Stomach smooth muscle (tissue), 2 donors: ENCODE data around the gene MIB2.

Source experiments
- H3K27ac ChIP-seq: one replicate; pipeline ENCODE4 v1.7.0; 2013; ENCODE audit warnings: mild to moderate bottlenecking, low read length, inconsistent platforms
- H3K27me3 ChIP-seq, 2 donors: one replicate each; pipeline ENCODE4 v1.7.0; 2013; ENCODE audit warnings: low read length in 2 of 2; ENCODE audit not compliant: insufficient read depth in 2 of 2, control insufficient read depth in 1 of 2
- H3K36me3 ChIP-seq, 2 donors: one replicate each; pipeline ENCODE4 v1.7.0; 2013; ENCODE audit warnings: low read length in 2 of 2; ENCODE audit not compliant: control insufficient read depth in 2 of 2, insufficient read depth in 2 of 2
- H3K4me1 ChIP-seq: one replicate; pipeline ENCODE4 v1.7.0; 2013; ENCODE audit warnings: low read length; ENCODE audit not compliant: control insufficient read depth, insufficient read depth
- H3K4me3 ChIP-seq, 2 donors: one replicate each; pipeline ENCODE4 v1.7.0; 2013; ENCODE audit warnings: low read length in 2 of 2
- H3K9ac ChIP-seq, 2 donors: one replicate each; pipeline ENCODE4 v1.7.0; 2013; ENCODE audit warnings: low read length in 2 of 2, mild to moderate bottlenecking in 1 of 2
- H3K9me3 ChIP-seq, 2 donors: one replicate each; pipeline ENCODE4 v1.7.0; 2013; ENCODE audit warnings: low read length in 2 of 2; ENCODE audit not compliant: control insufficient read depth in 2 of 2
- donor health status: healthy.
- donor health status: Pancreatic carcinoma.

Gene MIB2

DNA sequence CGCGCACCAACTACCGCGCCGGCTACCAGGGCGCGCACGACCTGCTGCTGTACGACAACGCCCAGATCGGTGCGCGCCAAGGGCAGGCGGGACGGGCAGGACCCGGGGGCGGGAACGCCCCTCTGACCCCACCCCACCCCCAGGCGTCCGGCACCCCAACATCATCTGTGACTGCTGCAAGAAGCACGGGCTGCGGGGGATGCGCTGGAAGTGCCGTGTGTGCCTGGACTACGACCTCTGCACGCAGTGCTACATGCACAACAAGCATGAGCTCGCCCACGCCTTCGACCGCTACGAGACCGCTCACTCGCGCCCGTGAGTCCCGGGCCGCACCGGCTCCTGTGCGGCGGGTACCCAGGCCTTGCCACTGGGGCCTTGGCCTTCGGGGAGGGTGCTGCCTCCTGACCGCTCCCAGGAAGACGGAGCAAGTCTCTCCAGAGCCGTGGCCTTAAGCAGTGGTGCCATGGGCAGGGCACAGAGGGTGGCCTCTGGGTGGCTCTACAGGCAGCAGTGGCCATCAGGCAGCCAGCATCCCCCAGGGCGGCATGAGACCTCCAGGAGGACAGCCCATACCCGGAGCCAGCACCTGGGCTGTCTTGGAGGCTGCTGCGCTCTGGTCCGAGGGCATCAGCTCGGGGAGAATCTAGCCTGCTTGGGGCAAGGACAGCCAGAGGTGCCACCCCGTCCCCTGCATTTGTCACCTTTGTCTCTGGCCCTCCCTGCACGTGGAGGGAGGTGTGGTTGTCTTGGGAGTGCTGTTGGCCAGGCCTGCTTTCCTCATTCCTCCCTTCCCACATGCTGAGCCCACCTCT lies 8.5 kb downstream of the MIB2 start:
- H3K4me3 ChIP-seq: no peak overlapping the region
- no peaks in the 10 kb centered on the region for H3K9me3 ChIP-seq
- H3K27me3 ChIP-seq: no peaks in the 10 kb centered on the region
- no peak overlapping the region for H3K27ac ChIP-seq
- H3K4me1 ChIP-seq: no peaks in the 10 kb centered on the region
- H3K36me3 ChIP-seq: peaks cover 3 to 4% of the 10 kb centered on the region in 2 donors
- H3K9ac ChIP-seq: no peak overlapping the region

DNA sequence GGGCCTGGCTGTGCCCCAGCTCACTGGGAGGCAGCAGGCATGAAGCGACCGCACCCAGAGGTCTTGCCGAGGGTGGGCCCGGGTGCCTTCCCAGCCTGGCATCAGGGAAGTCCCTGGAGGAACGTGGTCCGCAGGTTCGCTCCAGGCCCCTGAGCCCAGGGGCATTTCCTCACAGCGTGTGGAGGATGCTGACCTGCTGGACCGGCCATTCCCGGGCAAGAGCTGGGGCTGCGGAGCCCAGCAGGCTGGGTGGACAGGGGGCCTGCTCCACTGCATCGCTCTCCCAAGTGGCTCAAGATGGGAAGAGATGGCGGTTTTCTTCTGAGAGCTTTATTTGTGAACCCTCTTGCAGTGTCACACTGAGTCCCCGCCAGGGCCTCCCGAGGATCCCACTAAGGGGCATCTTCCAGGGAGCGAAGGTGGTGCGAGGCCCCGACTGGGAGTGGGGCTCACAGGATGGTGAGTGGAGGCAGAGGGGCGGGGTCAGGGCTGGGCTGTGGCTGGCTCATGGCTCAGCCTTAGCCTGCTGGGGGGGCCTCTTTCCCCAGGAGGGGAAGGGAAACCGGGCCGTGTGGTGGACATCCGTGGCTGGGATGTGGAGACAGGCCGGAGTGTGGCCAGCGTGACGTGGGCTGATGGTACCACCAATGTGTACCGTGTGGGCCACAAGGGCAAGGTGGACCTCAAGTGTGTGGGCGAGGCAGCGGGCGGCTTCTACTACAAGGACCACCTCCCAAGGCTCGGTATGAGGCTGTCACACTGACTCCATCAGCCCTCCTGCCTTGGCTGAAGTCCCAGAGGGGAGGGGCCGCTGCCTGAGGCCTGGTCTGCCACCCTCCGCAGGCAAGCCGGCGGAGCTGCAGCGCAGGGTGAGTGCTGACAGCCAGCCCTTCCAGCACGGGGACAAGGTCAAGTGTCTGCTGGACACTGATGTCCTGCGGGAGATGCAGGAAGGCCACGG lies 9.4 kb downstream of the MIB2 start:
- H3K27ac ChIP-seq: no peak overlapping the region
- H3K9me3 ChIP-seq: no peaks in the 10 kb centered on the region
- H3K9ac ChIP-seq: no peak overlapping the region
- no peak overlapping the region for H3K4me3 ChIP-seq
- peaks cover 3 to 4% of the 10 kb centered on the region in 2 donors for H3K36me3 ChIP-seq
- peaks cover 0 to 5% of the 10 kb centered on the region in 2 donors for H3K27me3 ChIP-seq
- H3K4me1 ChIP-seq: no peaks in the 10 kb centered on the region

DNA sequence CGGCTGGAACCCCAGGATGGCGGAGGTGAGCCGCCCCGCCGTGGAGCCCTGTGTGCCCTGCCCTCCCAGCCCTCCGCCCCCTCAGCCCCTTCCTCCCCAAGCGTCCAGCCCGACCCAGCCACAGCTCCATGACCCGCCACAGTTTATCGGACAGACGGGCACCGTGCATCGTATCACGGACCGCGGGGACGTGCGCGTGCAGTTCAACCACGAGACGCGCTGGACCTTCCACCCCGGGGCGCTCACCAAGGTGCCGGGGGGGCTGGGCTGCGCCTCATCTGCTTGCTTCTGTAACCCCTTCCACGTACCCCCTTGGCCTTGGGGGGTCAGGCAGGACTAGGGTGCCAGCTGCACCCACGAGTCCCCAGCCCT lies 10.1 kb downstream of the MIB2 start:
- no peak overlapping the region for H3K9ac ChIP-seq
- no peak overlapping the region for H3K27ac ChIP-seq
- H3K9me3 ChIP-seq: no peaks in the 10 kb centered on the region
- no peaks in the 10 kb centered on the region for H3K4me1 ChIP-seq
- peaks cover 0 to 7% of the 10 kb centered on the region in 2 donors for H3K27me3 ChIP-seq
- H3K4me3 ChIP-seq: no peak overlapping the region
- peaks cover 3 to 4% of the 10 kb centered on the region in 2 donors for H3K36me3 ChIP-seq

DNA sequence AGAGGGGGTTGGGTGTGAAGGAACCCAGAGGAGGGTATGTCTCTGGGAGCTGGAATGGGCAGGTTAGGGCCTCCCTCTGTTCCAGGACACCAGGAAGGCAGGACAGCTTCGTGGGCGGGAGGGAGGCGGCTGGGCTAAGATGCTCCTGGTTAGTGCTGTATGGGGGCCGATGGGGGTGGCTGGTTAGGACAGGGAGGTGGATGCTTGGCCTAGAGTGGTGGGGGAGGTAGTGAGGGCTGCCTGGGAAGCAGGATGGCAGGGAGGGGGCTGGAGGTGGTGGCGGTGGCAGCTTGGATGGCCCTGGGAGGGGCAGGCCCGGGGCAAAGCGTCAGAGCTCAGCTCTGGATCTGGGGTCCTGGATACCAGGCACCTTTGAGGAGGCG lies 10.5 kb downstream of the MIB2 start:
- H3K4me3 ChIP-seq: no peak overlapping the region
- no peaks in the 10 kb centered on the region for H3K9me3 ChIP-seq
- no peak overlapping the region for H3K9ac ChIP-seq
- peaks cover 2% of the 10 kb centered on the region for H3K4me1 ChIP-seq
- H3K27ac ChIP-seq: no peak overlapping the region
- peaks cover 0 to 11% of the 10 kb centered on the region in 2 donors for H3K27me3 ChIP-seq
- peaks cover 3 to 4% of the 10 kb centered on the region in 2 donors for H3K36me3 ChIP-seq

DNA sequence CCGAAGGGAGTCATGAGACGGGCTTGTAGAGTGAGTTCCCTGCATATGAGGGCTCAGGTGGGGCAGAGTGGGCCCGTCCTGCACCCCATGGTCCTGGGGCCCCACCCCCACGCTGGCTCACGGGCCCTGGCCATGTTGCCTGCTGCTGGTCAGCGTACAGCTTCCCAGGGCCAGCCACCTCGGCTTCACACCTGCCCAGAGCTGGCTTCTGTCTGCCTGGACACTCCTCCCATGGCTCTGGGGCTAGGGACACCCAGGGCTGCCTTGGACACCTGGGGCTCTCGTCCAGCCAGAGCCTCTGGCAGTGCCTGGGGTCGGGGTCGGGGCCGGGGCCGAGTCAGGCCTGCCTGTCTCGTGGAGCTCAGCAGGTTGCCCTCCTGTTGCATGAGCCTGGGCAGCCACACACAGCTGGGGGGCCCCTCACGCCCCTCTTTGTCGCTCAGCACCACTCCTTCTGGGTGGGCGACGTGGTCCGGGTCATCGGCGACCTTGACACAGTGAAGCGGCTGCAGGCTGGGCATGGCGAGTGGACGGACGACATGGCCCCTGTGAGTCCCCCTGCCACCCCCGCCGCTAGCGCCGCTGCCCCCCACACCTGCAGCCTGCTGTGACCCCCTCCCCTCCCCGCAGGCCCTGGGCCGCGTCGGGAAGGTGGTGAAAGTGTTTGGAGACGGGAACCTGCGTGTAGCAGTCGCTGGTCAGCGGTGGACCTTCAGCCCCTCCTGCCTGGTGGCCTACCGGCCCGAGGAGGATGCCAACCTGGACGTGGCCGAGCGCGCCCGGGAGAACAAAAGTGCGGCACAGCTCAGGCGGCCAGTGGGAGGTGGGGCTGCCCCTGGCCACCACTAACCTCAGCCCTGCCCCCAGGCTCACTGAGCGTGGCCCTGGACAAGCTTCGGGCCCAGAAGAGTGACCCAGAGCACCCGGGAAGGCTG lies 11.2 kb downstream of the MIB2 start:
- Histone ChIP-seq H3K9ac (no peak overlapping the region), H3K4me3 (no peak overlapping the region), H3K36me3 (peaks cover 3 to 4% of the 10 kb centered on the region in 2 donors), H3K27me3 (peaks cover 0 to 16% of the 10 kb centered on the region in 2 donors), H3K27ac (no peak overlapping the region), H3K4me1 (peaks cover 2% of the 10 kb centered on the region), H3K9me3 (no peaks in the 10 kb centered on the region)

DNA sequence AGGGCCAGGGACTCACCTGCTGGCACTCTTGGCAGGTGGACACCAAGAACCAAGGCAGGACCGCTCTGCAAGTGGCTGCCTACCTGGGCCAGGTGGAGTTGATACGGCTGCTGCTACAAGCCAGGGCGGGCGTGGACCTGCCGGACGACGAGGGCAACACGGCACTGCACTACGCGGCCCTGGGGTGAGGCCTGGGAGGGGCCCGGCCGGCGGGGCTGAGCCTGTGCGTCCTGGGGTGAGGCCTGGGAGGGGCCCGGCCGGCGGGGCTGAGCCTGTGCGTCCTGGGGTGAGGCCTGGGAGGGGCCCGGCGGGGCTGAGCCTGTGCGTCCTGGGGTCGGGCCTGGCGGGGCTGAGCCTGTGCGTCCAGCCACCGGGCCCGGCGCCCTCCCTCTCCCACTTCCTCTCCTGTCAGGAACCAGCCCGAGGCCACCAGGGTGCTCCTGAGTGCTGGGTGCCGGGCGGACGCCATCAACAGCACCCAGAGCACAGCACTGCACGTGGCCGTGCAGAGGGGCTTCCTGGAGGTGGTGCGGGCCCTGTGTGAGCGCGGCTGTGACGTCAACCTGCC lies 12.0 kb downstream of the MIB2 start:
- Histone ChIP-seq H3K9ac (no peak overlapping the region), H3K27ac (no peak overlapping the region), H3K9me3 (no peaks in the 10 kb centered on the region), H3K27me3 (peaks cover 0 to 24% of the 10 kb centered on the region in 2 donors), H3K4me1 (peaks cover 6% of the 10 kb centered on the region), H3K4me3 (no peak overlapping the region), H3K36me3 (peaks cover 3 to 4% of the 10 kb centered on the region in 2 donors)

DNA sequence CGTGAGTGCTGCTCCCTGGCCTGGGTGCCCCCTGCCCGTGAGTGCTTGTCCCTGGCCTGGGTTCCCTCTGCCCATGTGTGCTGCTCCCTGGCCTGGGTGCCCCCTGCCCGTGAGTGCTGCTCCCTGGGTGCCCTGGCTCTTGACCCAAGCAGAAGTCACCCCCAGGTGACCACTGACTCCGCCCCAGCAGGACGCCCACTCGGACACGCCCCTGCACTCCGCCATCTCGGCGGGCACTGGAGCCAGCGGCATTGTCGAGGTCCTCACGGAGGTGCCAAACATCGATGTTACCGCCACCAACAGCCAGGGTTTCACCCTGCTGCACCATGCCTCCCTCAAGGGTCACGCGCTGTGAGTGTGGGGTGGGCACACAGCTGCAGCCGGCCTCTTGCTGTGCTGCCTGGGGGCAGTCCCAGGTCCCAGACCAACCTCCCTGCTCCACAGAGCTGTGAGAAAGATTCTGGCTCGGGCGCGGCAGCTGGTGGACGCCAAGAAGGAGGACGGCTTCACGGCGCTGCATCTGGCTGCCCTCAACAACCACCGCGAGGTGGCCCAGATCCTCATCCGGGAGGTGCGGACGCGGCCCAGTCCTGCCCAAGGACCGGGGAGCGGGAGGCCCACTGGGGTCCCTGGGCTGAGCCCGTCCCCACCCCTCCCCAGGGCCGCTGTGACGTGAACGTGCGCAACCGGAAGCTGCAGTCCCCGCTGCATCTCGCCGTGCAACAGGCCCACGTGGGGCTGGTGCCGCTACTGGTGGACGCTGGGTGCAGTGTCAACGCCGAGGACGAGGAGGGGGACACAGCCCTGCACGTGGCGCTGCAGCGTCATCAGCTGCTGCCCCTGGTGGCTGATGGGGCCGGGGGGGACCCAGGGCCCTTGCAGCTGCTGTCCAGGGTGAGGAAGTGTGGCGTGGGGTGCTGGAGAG lies 12.8 kb downstream of the MIB2 start:
- Histone ChIP-seq H3K4me3 (no peak overlapping the region), H3K27me3 (peaks cover 0 to 24% of the 10 kb centered on the region in 2 donors), H3K36me3 (peaks cover 3 to 4% of the 10 kb centered on the region in 2 donors), H3K27ac (no peak overlapping the region), H3K9ac (no peak overlapping the region), H3K4me1 (peaks cover 6% of the 10 kb centered on the region), H3K9me3 (no peaks in the 10 kb centered on the region)

DNA sequence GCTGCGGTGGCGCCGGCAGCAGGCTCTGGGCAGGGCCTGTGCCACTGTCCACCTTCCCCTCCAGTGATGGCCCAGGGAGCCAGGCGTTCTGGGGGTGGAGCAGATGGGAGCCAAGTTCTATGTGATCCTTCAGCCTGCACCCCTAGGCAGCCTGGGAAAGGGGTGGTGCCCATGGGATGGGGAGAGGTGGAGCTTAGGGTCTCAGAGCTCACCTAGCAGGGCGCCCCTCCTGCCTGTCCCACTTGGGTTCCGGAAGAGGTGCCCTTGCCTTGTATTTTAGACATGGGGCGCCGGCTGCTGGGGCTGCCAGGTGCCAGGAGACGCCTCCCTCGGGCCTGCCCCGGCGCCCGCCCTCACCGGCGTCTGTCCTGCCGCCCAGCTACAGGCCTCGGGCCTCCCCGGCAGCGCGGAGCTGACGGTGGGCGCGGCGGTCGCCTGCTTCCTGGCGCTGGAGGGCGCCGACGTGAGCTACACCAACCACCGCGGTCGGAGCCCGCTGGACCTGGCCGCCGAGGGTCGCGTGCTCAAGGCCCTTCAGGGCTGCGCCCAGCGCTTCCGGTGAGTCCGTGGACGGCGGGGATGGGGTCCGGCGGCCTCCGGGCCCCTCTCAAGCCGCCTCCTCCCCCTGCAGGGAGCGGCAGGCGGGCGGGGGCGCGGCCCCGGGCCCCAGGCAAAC lies 13.6 kb downstream of the MIB2 start:
- H3K9me3 ChIP-seq: no peaks in the 10 kb centered on the region
- H3K27ac ChIP-seq: no peak overlapping the region
- peaks cover 3 to 4% of the 10 kb centered on the region in 2 donors for H3K36me3 ChIP-seq
- peaks cover 6% of the 10 kb centered on the region for H3K4me1 ChIP-seq
- H3K27me3 ChIP-seq: peaks cover 0 to 24% of the 10 kb centered on the region in 2 donors
- no peak overlapping the region for H3K4me3 ChIP-seq
- H3K9ac ChIP-seq: no peak overlapping the region
